CD8-positive, alpha-beta memory T cell (primary cell): Measurements from ENCODE around the gene PCDHA10. TPM values are rescaled to one million over a fixed set of nuclear protein-coding genes. Genes with fewer than 3 reads are reported as not detected.
"Not testable (repeated sequence)": the region's sequence is repeated elsewhere in the genome, so short reads cannot be mapped to it uniquely, and the experiment has no call there.

Experiments
- CTCF ChIA-PET: fragments of 350-600 bp; sonication (Branson Sonifier 250); formaldehyde crosslinking; loops from one replicate; lab custom pipeline; 2021; ENCODE audit warnings: antibody characterized with exemption; lab: Charles Lee
- POLR2A ChIA-PET: fragments of 350-600 bp; sonication (Branson Sonifier 250); formaldehyde crosslinking; loops from one replicate; lab custom pipeline; 2021; ENCODE audit warnings: antibody characterized with exemption; lab: Charles Lee
- DNase-seq, 5 donors: peaks; one replicate each; pipeline versions ENCODE4 v3.0.0 to v3.0.0-alpha.2; 2020 to 2022; ENCODE audit warnings: mixed read lengths in 1 of 5
- H3K27ac ChIP-seq: one replicate; pipeline ENCODE4 v1.7.0; 2013; ENCODE audit warnings: low read depth, mild to moderate bottlenecking, low read length, moderate library complexity
- H3K27me3 ChIP-seq: 2 replicates; pipeline ENCODE4 v1.7.0; 2013; ENCODE audit warnings: low read length, mild to moderate bottlenecking; ENCODE audit not compliant: insufficient read depth, poor library complexity, severe bottlenecking
- H3K36me3 ChIP-seq: 2 replicates; pipeline ENCODE4 v1.7.0; 2013; ENCODE audit warnings: mild to moderate bottlenecking, low read length, moderate library complexity; ENCODE audit not compliant: insufficient read depth
- H3K4me1 ChIP-seq: 2 replicates; pipeline ENCODE4 v1.7.0; 2013; ENCODE audit warnings: mild to moderate bottlenecking, low read length, moderate library complexity; ENCODE audit not compliant: insufficient read depth
- H3K4me3 ChIP-seq: 2 replicates; pipeline ENCODE4 v1.7.0; 2013; ENCODE audit warnings: mild to moderate bottlenecking, low read length
- H3K9me3 ChIP-seq: 2 replicates; pipeline ENCODE4 v1.7.0; 2013; ENCODE audit warnings: mild to moderate bottlenecking, low read length
- H3K27ac Mint-ChIP-seq, 8 donors: one replicate each; pipeline ENCODE4 v1.8.0; 2020 to 2021; ENCODE audit warnings: mixed read lengths in 8 of 8, mild to moderate bottlenecking in 6 of 8, inconsistent platforms in 3 of 8, moderate library complexity in 3 of 8
- H3K27me3 Mint-ChIP-seq, 2 donors: one replicate each; pipeline ENCODE4 v1.8.0; 2020 to 2021; ENCODE audit warnings: mixed read lengths in 2 of 2, mild to moderate bottlenecking in 1 of 2, moderate library complexity in 1 of 2
- H3K36me3 Mint-ChIP-seq, 3 donors: one replicate each; pipeline ENCODE4 v1.8.0; 2020 to 2021; ENCODE audit warnings: mixed read lengths in 3 of 3, inconsistent platforms in 1 of 3, mild to moderate bottlenecking in 1 of 3
- H3K4me1 Mint-ChIP-seq, 3 donors: one replicate each; pipeline ENCODE4 v1.8.0; 2020 to 2021; ENCODE audit warnings: mixed read lengths in 3 of 3, inconsistent platforms in 1 of 3, mild to moderate bottlenecking in 1 of 3
- H3K4me3 Mint-ChIP-seq, 7 donors: one replicate each; pipeline ENCODE4 v1.8.0; 2020 to 2021; ENCODE audit warnings: mixed read lengths in 7 of 7, mild to moderate bottlenecking in 6 of 7, moderate library complexity in 4 of 7, inconsistent platforms in 2 of 7
- H3K9me3 Mint-ChIP-seq, 5 donors: one replicate each; pipeline ENCODE4 v1.8.0; 2020 to 2022; ENCODE audit warnings: mixed read lengths in 5 of 5, mild to moderate bottlenecking in 3 of 5, moderate library complexity in 2 of 5, inconsistent platforms in 1 of 5
- polyA plus RNA-seq: library from polyadenylated mRNA; unstranded; fragments of 300-500 nt; fragmentation: Illumina TruSeq; gene quantifications from one replicate; pipeline ENCODE4 v1.2.3, GENCODE V29; 2021
- total RNA-seq, 2 experiments: library from RNA; stranded (reverse); gene quantifications; one replicate each; pipeline ENCODE4 v1.2.3, GENCODE V29; 2021

The PCDHA10 gene
- total and polyA plus RNA-seq, 3 experiments from 2014 or later: not detected

GRCh38 chr5:140835622-140836510 lies 19.8 kb upstream of the PCDHA10 start:
- ChIA-PET CTCF (no interaction called here), POLR2A (no interaction called here)
- peaks cover 29 to 40% of the 10 kb centered on the region in 2 donors for H3K27me3 Mint-ChIP-seq

GRCh38 chr5:140840978-140841962 lies 14.4 kb upstream of the PCDHA10 start, which contains the start of gene PCDHA8:
Gene PCDHA8 (plus strand): TSS chr5:140841187. CDS start chr5:140841322, 135 bp downstream.
- Mint-ChIP-seq H3K4me3 (peak within 1 kb of the TSS in 1 of 7 donors; percentile 9), H3K4me1 (no peaks in the 10 kb centered on the region), H3K36me3 (no peaks in the 10 kb centered on the region), H3K27me3 (peaks cover 12 to 14% of the 10 kb centered on the region in 2 donors), H3K9me3 (peaks cover 15 to 31% (median 20%) of the 10 kb centered on the region in 5 donors), H3K27ac (no peak within 1 kb of the TSS)
- Histone ChIP-seq H3K27ac (no peak within 1 kb of the TSS), H3K27me3 (no peaks in the 10 kb centered on the region), H3K9me3 (no peaks in the 10 kb centered on the region), H3K4me1 (no peaks in the 10 kb centered on the region), H3K36me3 (no peaks in the 10 kb centered on the region), H3K4me3 (no peak within 1 kb of the TSS)
- ChIA-PET CTCF (no interaction called here), POLR2A (no interaction called here)
- DNase-seq: no peak

More at GRCh38 chr5:140835622-140836510, 19.8 kb upstream of the PCDHA10 start:
- DNase-seq: no peak
- H3K36me3 Mint-ChIP-seq: peaks cover 0 to 4% (median 0%) of the 10 kb centered on the region in 3 donors
- H3K4me3 ChIP-seq: no peak overlapping the region
- H3K36me3 ChIP-seq: no peaks in the 10 kb centered on the region
- peaks cover 14 to 44% (median 28%) of the 10 kb centered on the region in 5 donors for H3K9me3 Mint-ChIP-seq
- H3K27ac ChIP-seq: no peak overlapping the region
- H3K4me3 Mint-ChIP-seq: no peak overlapping the region
- H3K9me3 ChIP-seq: no peaks in the 10 kb centered on the region
- H3K4me1 Mint-ChIP-seq: no peaks in the 10 kb centered on the region
- H3K27me3 ChIP-seq: no peaks in the 10 kb centered on the region
- H3K4me1 ChIP-seq: no peaks in the 10 kb centered on the region
- H3K27ac Mint-ChIP-seq: no peak overlapping the region

GRCh38 chr5:140842798-140843733 lies 12.6 kb upstream of the PCDHA10 start:
- Histone ChIP-seq H3K4me3 (no peak overlapping the region), H3K4me1 (no peaks in the 10 kb centered on the region), H3K9me3 (no peaks in the 10 kb centered on the region), H3K36me3 (no peaks in the 10 kb centered on the region), H3K27me3 (no peaks in the 10 kb centered on the region), H3K27ac (no peak overlapping the region)
- Mint-ChIP-seq H3K27ac (no peak overlapping the region), H3K9me3 (peaks cover 21 to 33% (median 28%) of the 10 kb centered on the region in 5 donors), H3K4me1 (no peaks in the 10 kb centered on the region), H3K4me3 (no peak overlapping the region), H3K27me3 (peaks cover 9 to 31% of the 10 kb centered on the region in 2 donors), H3K36me3 (no peaks in the 10 kb centered on the region)
- POLR2A ChIA-PET: no interaction called here
- CTCF ChIA-PET: no interaction called here
- no peak for DNase-seq

DNA sequence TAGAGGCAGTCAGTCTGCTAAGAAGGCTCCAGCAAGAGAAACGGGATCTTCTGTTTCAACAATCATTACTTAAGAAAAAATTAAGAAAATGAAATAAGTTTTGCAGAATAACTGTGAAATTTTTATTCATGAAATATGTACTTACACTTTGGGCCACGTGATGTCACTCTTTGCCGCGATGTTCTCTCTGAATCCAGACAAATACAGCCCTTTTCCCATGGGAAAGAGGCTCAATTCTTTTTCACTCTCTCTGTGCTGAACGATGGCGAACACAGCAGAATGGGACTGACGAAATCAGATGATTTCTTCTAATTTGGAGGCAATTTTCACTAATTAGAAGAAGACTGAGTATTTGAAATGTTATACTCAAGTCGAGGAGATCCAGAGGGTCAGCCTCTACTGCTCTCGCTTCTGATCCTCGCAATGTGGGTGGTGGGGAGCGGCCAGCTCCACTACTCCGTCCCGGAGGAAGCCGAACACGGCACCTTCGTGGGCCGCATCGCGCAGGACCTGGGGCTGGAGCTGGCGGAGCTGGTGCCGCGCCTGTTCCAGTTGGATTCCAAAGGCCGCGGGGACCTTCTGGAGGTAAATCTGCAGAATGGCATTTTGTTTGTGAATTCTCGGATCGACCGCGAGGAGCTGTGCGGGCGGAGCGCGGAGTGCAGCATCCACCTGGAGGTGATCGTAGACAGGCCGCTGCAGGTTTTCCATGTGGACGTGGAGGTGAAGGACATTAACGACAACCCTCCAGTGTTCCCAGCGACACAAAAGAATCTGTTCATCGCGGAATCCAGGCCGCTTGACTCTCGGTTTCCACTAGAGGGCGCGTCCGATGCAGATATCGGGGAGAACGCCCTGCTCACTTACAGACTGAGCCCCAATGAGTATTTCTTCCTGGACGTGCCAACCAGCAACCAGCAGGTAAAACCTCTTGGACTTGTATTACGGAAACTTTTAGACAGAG lies 7.3 kb upstream of the PCDHA10 start, which contains the start of gene PCDHA9:
Gene PCDHA9, plus strand, starts transcription at position 244 of the 964 bp plus-strand sequence. Its CDS starts 114 bp downstream, at position 358.
- H3K36me3 ChIP-seq, DNase-seq, H3K4me3 ChIP-seq, H3K4me1 Mint-ChIP-seq, H3K27ac ChIP-seq, H3K36me3 Mint-ChIP-seq, POLR2A ChIA-PET, CTCF ChIA-PET, H3K27ac Mint-ChIP-seq, H3K4me1 ChIP-seq, H3K27me3 ChIP-seq, H3K9me3 ChIP-seq, H3K4me3 Mint-ChIP-seq: not testable (repeated sequence)
- peaks cover 3 to 32% of the 10 kb centered on the region in 2 donors for H3K27me3 Mint-ChIP-seq
- peaks cover 9 to 19% (median 12%) of the 10 kb centered on the region in 5 donors for H3K9me3 Mint-ChIP-seq

DNA sequence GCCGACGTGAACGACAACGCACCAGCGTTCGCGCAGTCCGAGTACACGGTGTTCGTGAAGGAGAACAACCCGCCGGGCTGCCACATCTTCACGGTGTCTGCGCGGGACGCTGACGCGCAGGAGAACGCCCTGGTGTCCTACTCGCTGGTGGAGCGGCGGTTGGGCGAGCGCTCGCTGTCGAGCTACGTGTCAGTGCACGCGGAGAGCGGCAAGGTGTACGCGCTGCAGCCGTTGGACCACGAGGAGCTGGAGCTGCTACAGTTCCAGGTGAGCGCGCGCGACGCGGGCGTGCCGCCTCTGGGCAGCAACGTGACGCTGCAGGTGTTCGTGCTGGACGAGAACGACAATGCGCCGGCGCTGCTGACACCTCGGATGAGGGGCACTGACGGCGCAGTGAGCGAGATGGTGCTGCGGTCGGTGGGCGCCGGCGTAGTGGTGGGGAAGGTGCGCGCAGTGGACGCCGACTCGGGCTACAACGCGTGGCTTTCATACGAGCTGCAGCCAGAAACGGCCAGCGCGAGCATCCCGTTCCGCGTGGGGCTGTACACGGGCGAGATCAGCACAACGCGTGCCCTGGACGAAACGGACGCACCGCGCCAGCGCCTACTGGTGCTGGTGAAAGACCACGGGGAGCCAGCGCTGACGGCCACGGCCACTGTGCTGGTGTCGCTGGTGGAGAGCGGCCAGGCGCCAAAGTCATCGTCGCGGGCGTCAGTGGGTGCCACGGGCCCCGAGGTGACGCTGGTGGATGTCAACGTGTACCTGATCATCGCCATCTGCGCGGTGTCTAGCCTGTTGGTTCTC lies 5.7 kb upstream of the PCDHA10 start:
- H3K4me3 Mint-ChIP-seq, H3K4me1 ChIP-seq, H3K9me3 ChIP-seq, H3K27me3 ChIP-seq, H3K4me1 Mint-ChIP-seq, POLR2A ChIA-PET, CTCF ChIA-PET, DNase-seq, H3K4me3 ChIP-seq, H3K27ac ChIP-seq, H3K27ac Mint-ChIP-seq, H3K36me3 Mint-ChIP-seq, H3K36me3 ChIP-seq: not testable (repeated sequence)
- Mint-ChIP-seq H3K9me3 (peaks cover 5 to 14% (median 10%) of the 10 kb centered on the region in 5 donors), H3K27me3 (peaks cover 3 to 38% of the 10 kb centered on the region in 2 donors)

DNA sequence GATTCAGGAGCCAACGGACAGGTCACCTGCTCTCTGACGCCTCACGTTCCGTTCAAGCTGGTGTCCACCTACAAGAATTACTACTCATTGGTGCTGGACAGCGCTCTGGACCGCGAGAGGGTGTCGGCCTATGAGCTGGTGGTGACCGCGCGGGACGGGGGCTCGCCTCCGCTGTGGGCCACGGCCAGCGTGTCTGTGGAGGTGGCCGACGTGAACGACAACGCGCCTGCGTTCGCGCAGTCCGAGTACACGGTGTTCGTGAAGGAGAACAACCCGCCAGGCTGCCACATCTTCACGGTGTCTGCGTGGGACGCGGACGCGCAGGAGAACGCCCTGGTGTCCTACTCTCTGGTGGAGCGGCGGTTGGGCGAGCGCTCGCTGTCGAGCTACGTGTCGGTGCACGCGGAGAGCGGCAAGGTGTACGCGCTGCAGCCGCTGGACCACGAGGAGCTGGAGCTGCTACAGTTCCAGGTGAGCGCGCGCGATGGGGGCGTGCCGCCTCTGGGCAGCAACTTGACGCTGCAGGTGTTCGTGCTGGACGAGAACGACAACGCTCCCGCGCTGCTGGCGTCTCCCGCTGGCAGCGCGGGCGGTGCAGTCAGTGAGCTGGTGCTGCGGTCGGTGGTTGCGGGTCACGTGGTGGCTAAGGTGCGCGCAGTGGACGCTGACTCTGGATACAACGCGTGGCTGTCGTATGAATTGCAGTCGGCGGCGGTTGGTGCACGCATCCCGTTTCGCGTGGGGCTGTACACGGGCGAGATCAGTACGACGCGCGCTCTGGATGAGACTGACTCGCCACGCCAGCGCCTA lies 1.7 kb downstream of the PCDHA10 start:
- ChIA-PET CTCF (no interaction called here), POLR2A (no interaction called here)
- Histone ChIP-seq H3K4me1 (no peaks in the 10 kb centered on the region), H3K36me3 (no peaks in the 10 kb centered on the region), H3K4me3 (no peak overlapping the region), H3K27me3 (no peaks in the 10 kb centered on the region), H3K27ac (no peak overlapping the region), H3K9me3 (no peaks in the 10 kb centered on the region)
- Mint-ChIP-seq H3K27me3 (peaks cover 12 to 42% of the 10 kb centered on the region in 2 donors), H3K4me1 (no peaks in the 10 kb centered on the region), H3K27ac (no peak overlapping the region), H3K9me3 (peaks cover 6 to 19% (median 15%) of the 10 kb centered on the region in 5 donors), H3K36me3 (no peaks in the 10 kb centered on the region), H3K4me3 (no peak overlapping the region)
- no peak for DNase-seq
